H1 (cell line): Measurements from ENCODE around the gene SLMAP. TPM values are rescaled to one million over a fixed set of nuclear protein-coding genes. Genes with fewer than 3 reads are reported as not detected.
A peak's percentile ranks its signal among the peaks of the same experiment; 100 is the strongest.

Experiments
- CTCF ChIA-PET: fragments of 300-600 bp; sonication (Branson Sonifier 250); formaldehyde crosslinking; loops from one replicate; lab custom pipeline; 2021; ENCODE audit not compliant: partially characterized antibody; lab: Charles Lee
- POLR2A ChIA-PET: fragments of 300-600 bp; sonication (Branson Sonifier 250); formaldehyde crosslinking; loops from one replicate; lab custom pipeline; 2021; ENCODE audit warnings: inconsistent platforms; ENCODE audit not compliant: partially characterized antibody; lab: Charles Lee
- DNase-seq, 2 experiments: peaks; one replicate each; pipeline versions ENCODE4 v3.0.0 to v3.0.0-alpha.2; 2010 to 2022; ENCODE audit warnings: low spot score in 2 of 2, low read depth in 1 of 2, mixed read lengths in 1 of 2
- FAIRE-seq: peaks from 2 replicates; lab custom pipeline; 2011; peaks lifted over from hg19 to GRCh38; lab: Jason Lieb, UNC
- H2AFZ ChIP-seq: 2 replicates; pipeline ENCODE4 v1.8.1; 2012; ENCODE audit warnings: low read length, inconsistent platforms
- H2AK5ac ChIP-seq: 2 replicates; pipeline ENCODE4 v1.6.1; 2013; ENCODE audit warnings: low read depth, low read length
- H2BK120ac ChIP-seq: replicated peaks from 2 replicates; pipeline ENCODE3; 2013; ENCODE audit warnings: low read depth, low read length, inconsistent platforms
- H2BK12ac ChIP-seq: 2 replicates; pipeline ENCODE4 v1.6.1; 2013; ENCODE audit warnings: low read depth, low read length
- H2BK15ac ChIP-seq: 2 replicates; pipeline ENCODE4 v1.6.1; 2013; ENCODE audit warnings: low read length
- H2BK20ac ChIP-seq: 2 replicates; pipeline ENCODE4 v1.6.1; 2013; ENCODE audit warnings: low read length
- H2BK5ac ChIP-seq: 2 replicates; pipeline ENCODE4 v1.6.1; 2013; ENCODE audit warnings: low read depth, low read length
- H3K14ac ChIP-seq: 2 replicates; pipeline ENCODE4 v1.6.1; 2013; ENCODE audit warnings: inconsistent platforms; ENCODE audit not compliant: insufficient read length
- H3K18ac ChIP-seq: 2 replicates; pipeline ENCODE4 v1.6.1; 2013; ENCODE audit warnings: low read length; ENCODE audit errors: extremely low read depth
- H3K23ac ChIP-seq: 2 replicates; pipeline ENCODE4 v1.6.1; 2013; ENCODE audit warnings: inconsistent platforms; ENCODE audit not compliant: insufficient read length
- H3K23me2 ChIP-seq: 2 replicates; pipeline ENCODE4 v1.6.1; 2013; ENCODE audit warnings: low read depth, low read length
- H3K27ac ChIP-seq: 2 replicates; pipeline ENCODE4 v1.6.1; 2011; ENCODE audit warnings: low read depth, low read length, inconsistent platforms
- H3K27me3 ChIP-seq, 4 experiments: replicated peaks in 1 of 4; 1 replicate in 1 of 4; 2 replicates in 3 of 4; pipeline versions ENCODE4 v1.6.1 to v1.8.1; 2011 to 2013; ENCODE audit warnings: low read length in 3 of 4, mild to moderate bottlenecking in 3 of 4, inconsistent platforms in 2 of 4, mixed read lengths in 2 of 4, moderate library complexity in 1 of 4; ENCODE audit not compliant: control insufficient read depth in 3 of 4, insufficient read depth in 3 of 4; ENCODE audit errors: extremely low read depth in 1 of 4
- H3K36me3 ChIP-seq, 4 experiments: 2 replicates each; pipeline versions ENCODE4 v1.6.1 to v1.8.1; 2011 to 2013; ENCODE audit warnings: mild to moderate bottlenecking in 4 of 4, low read length in 3 of 4, moderate library complexity in 2 of 4, control low read depth in 1 of 4, inconsistent platforms in 1 of 4; ENCODE audit not compliant: insufficient read depth in 4 of 4, control insufficient read depth in 2 of 4
- H3K4ac ChIP-seq: replicated peaks from 2 replicates; pipeline ENCODE3; 2013; ENCODE audit warnings: low read length, low read depth, mixed read lengths, inconsistent platforms; ENCODE audit not compliant: insufficient read length
- H3K4me1 ChIP-seq, 4 experiments: replicated peaks in 1 of 4; 1 replicate in 1 of 4; 2 replicates in 3 of 4; pipeline versions ENCODE4 v1.6.1 to v1.8.1; 2011 to 2013; ENCODE audit warnings: low read length in 3 of 4, inconsistent platforms in 2 of 4, mixed read lengths in 1 of 4; ENCODE audit not compliant: insufficient read depth in 4 of 4, control insufficient read depth in 3 of 4
- H3K4me2 ChIP-seq, 2 experiments: 2 replicates each; pipeline versions ENCODE4 v1.6.1 to v1.8.1; 2011 to 2013; ENCODE audit warnings: low read depth in 2 of 2, low read length in 2 of 2, control low read depth in 1 of 2, inconsistent platforms in 1 of 2, mild to moderate bottlenecking in 1 of 2; ENCODE audit not compliant: insufficient read depth in 1 of 2
- H3K4me3 ChIP-seq, 4 experiments: fragments of 200-600, 300-600 bp in 1 of 4; sonication (generic), shearing (Covaris generic), sonication (Bioruptor Twin) in 1 of 4; 2 replicates each; pipeline versions ENCODE4 v1.5.1 to v1.8.1; 2011 to 2016; ENCODE audit warnings: low read length in 4 of 4, low read depth in 3 of 4, control low read depth in 2 of 4, inconsistent platforms in 2 of 4, mild to moderate bottlenecking in 2 of 4, mixed read lengths in 1 of 4, moderate library complexity in 1 of 4; ENCODE audit not compliant: insufficient read depth in 2 of 4; ENCODE audit errors: extremely low read depth in 1 of 4
- H3K56ac ChIP-seq: replicated peaks from 2 replicates; pipeline ENCODE3; 2013; ENCODE audit warnings: low read depth, mild to moderate bottlenecking, mixed read lengths, low read length, inconsistent platforms; ENCODE audit not compliant: insufficient read length
- H3K79me1 ChIP-seq: 2 replicates; pipeline ENCODE4 v1.6.1; 2013; ENCODE audit warnings: low read depth, low read length, control low read depth
- H3K79me2 ChIP-seq, 2 experiments: 2 replicates each; pipeline versions ENCODE4 v1.6.1 to v1.8.1; 2012 to 2013; ENCODE audit warnings: low read length in 2 of 2, mild to moderate bottlenecking in 2 of 2, inconsistent platforms in 1 of 2; ENCODE audit not compliant: insufficient read depth in 2 of 2, control insufficient read depth in 1 of 2
- H3K9ac ChIP-seq, 4 experiments: replicated peaks in 1 of 4; 1 replicate in 1 of 4; 2 replicates in 3 of 4; pipeline versions ENCODE4 v1.6.1 to v1.8.1; 2011 to 2013; ENCODE audit warnings: low read depth in 3 of 4, low read length in 3 of 4, control low read depth in 2 of 4, mild to moderate bottlenecking in 2 of 4, moderate library complexity in 2 of 4, inconsistent platforms in 1 of 4; ENCODE audit errors: extremely low read depth in 1 of 4
- H3K9me3 ChIP-seq, 2 experiments: 2 replicates each; pipeline versions ENCODE4 v1.6.1 to v1.8.1; 2012 to 2013; ENCODE audit warnings: mild to moderate bottlenecking in 2 of 2, moderate library complexity in 2 of 2, control low read depth in 1 of 2, inconsistent platforms in 1 of 2, low read depth in 1 of 2, low read length in 1 of 2, mixed read lengths in 1 of 2; ENCODE audit not compliant: insufficient read depth in 2 of 2
- H4K20me1 ChIP-seq, 2 experiments: replicated peaks in 1 of 2; 2 replicates each; pipeline versions ENCODE3 to v1.8.1; 2011 to 2013; ENCODE audit warnings: inconsistent platforms in 2 of 2, low read length in 2 of 2, mild to moderate bottlenecking in 1 of 2; ENCODE audit not compliant: insufficient read depth in 2 of 2, control insufficient read depth in 1 of 2
- H4K5ac ChIP-seq: 2 replicates; pipeline ENCODE4 v1.6.1; 2013; ENCODE audit warnings: low read length, low read depth, mixed read lengths, inconsistent platforms; ENCODE audit not compliant: insufficient read length
- H4K8ac ChIP-seq: 2 replicates; pipeline ENCODE4 v1.8.0; 2013; ENCODE audit warnings: mild to moderate bottlenecking, moderate library complexity, low read length, inconsistent platforms; ENCODE audit not compliant: insufficient read depth; ENCODE audit errors: extremely low read depth
- H4K91ac ChIP-seq: replicated peaks from 2 replicates; pipeline ENCODE3; 2013; ENCODE audit warnings: low read length, mixed read lengths, inconsistent platforms; ENCODE audit not compliant: insufficient read length
- ASH2L ChIP-seq: fragments of 200-600, 300-600 bp; sonication (generic); IDR thresholded peaks from one replicate; pipeline ENCODE4 v1.7.1; 2017; ENCODE audit warnings: low read length
- ATF2 ChIP-seq: IDR thresholded peaks from 2 replicates; pipeline ENCODE4 v1.6.1; 2012; ENCODE audit warnings: low read length, inconsistent platforms
- CBX8 ChIP-seq: fragments of 300-800, 300-1000 bp; sonication (generic); IDR thresholded peaks from 2 replicates; pipeline ENCODE4 v1.7.1; 2016; ENCODE audit warnings: low read depth, low read length, borderline replicate concordance
- CEBPB ChIP-seq: IDR thresholded peaks from 2 replicates; pipeline ENCODE4 v1.6.1; 2012; ENCODE audit warnings: low read depth, low read length
- CREB1 ChIP-seq: IDR thresholded peaks from 2 replicates; pipeline ENCODE4 v1.6.1; 2012; ENCODE audit warnings: inconsistent platforms
- KDM1A ChIP-seq: fragments of 200-600, 300-600 bp; sonication (generic); IDR thresholded peaks from 2 replicates; pipeline ENCODE4 v1.7.1; 2016; ENCODE audit warnings: mild to moderate bottlenecking, low read length, borderline replicate concordance
- POLR2A ChIP-seq, 2 experiments: IDR thresholded peaks; 1 replicate in 1 of 2; 2 replicates in 1 of 2; pipeline ENCODE4 v1.6.1; 2011; ENCODE audit warnings: low read depth in 2 of 2, low read length in 2 of 2, mild to moderate bottlenecking in 2 of 2; ENCODE audit errors: control extremely low read depth in 1 of 2
- RAD21 ChIP-seq, 2 experiments: IDR thresholded peaks in 1 of 2; conservative IDR thresholded peaks in 1 of 2; 2 replicates each; pipeline ENCODE4 v1.6.1; 2011; ENCODE audit warnings: low read depth in 2 of 2, low read length in 2 of 2, improper control_type of control experiment in 1 of 2, inconsistent platforms in 1 of 2, mild to moderate bottlenecking in 1 of 2, moderate library complexity in 1 of 2
- RFX5 ChIP-seq: IDR thresholded peaks from 2 replicates; pipeline ENCODE4 v1.6.1; 2011; ENCODE audit warnings: low read depth, low read length, improper control_type of control experiment, borderline replicate concordance
- TAF7 ChIP-seq: optimal IDR thresholded peaks from 2 replicates; pipeline ENCODE3; 2011; ENCODE audit warnings: low read depth, mild to moderate bottlenecking, inconsistent platforms, low read length, moderate library complexity, borderline replicate concordance
- TCF12 ChIP-seq: IDR thresholded peaks from 2 replicates; pipeline ENCODE4 v1.6.1; 2011; ENCODE audit warnings: low read depth, mild to moderate bottlenecking, low read length
- ZNF274 ChIP-seq: IDR thresholded peaks from 2 replicates; pipeline ENCODE4 v1.7.0; 2012; ENCODE audit warnings: low read length, borderline replicate concordance; ENCODE audit errors: extremely low read depth
- WGBS, 2 experiments: shearing (Covaris generic) in 1 of 2; methylation state at CpG; one replicate each; pipeline versions ENCODE4 v1.1.6 to v1.1.7; 2013 to 2015; ENCODE audit warnings: low lambda C conversion rate in 2 of 2, mixed read lengths in 2 of 2, inconsistent platforms in 1 of 2, low coverage in 1 of 2, missing lambda C conversion rate in 1 of 2; ENCODE audit not compliant: insufficient replicate concordance in 2 of 2, insufficient coverage in 1 of 2, insufficient read length in 1 of 2; ENCODE audit errors: extremely low coverage in 1 of 2, missing lambda C conversion rate in 1 of 2; 5-methylcytosine and 5-hydroxymethylcytosine counted together
- polyA plus RNA-seq, 7 experiments: library from polyadenylated mRNA; depleted of rRNA in 3 of 7; stranded (reverse) in 5 of 7; unstranded in 2 of 7; fragments of >200 nt in 5 of 7; fragments of 200-250 nt in 2 of 7; gene quantifications; 1 replicate in 5 of 7; 2 replicates in 1 of 7; 4 replicates in 1 of 7; pipeline versions ENCODE4 v1.2.1 to v1.2.3, GENCODE V29; 2011 to 2013; ENCODE audit warnings: missing spikeins in 2 of 7, mixed read lengths in 2 of 7
- total RNA-seq: library from RNA; stranded (reverse); fragmentation: NEBNext Ultra II Directional; extraction: Animal tissue kit (Norgen Biotek cat#: 25700); gene quantifications from 2 replicates; pipeline ENCODE4 v1.2.1, GENCODE V29; 2021

Gene SLMAP
- total and polyA plus RNA-seq, 2 of the 8 experiments (the other 6 are each of a cell fraction or from before 2014, with no cell fraction given), result 13.6 to 70.4 TPM

GRCh38 chr3:57974796-57975388, 218.8 kb downstream of the SLMAP start:
- H3K36me3 ChIP-seq, result no peaks in the 10 kb centered on the region
- H3K4me2 ChIP-seq, result no peak overlapping the region
- H3K9ac ChIP-seq, result no peak overlapping the region
- no peaks in the 10 kb centered on the region for H3K79me2 ChIP-seq
- POLR2A ChIA-PET, result interaction anchor here (0.9 kb wide), 1 partner anchor 53 kb away, joined by 3 read pairs; no protein-coding TSS in a partner anchor
- H4K8ac ChIP-seq, result no peak overlapping the region
- no peak overlapping the region; the same call in 1 of the 2 replicates for H3K18ac ChIP-seq
- H3K56ac ChIP-seq, result no peak overlapping the region
- DNase-seq, result no peak
- no peak overlapping the region for H4K5ac ChIP-seq
- peak overlapping the region; percentile 75; the same call in 1 of the 2 replicates for H2AK5ac ChIP-seq
- H3K9me3 ChIP-seq, result no peaks in the 10 kb centered on the region
- CTCF ChIA-PET, result interaction anchor here (0.9 to 1.6 kb wide), 10 partner anchors 15 to 213 kb away, joined by 3 to 5 read pairs (median 4); no protein-coding TSS in a partner anchor
- no peak overlapping the region for H4K91ac ChIP-seq
- peak overlapping the region; percentile 80; the same call in 1 of the 2 replicates for H2BK12ac ChIP-seq
- no peak overlapping the region; the same call in 1 of the 2 replicates for H2BK5ac ChIP-seq
- no peak overlapping the region for H3K4me3 ChIP-seq
- H3K27ac ChIP-seq, result no peak overlapping the region
- H2AFZ ChIP-seq, result 0 out of 2 replicates have a peak overlapping the region, but pooled peaks have one; percentile 0
- H3K4ac ChIP-seq, result no peak overlapping the region
- no peak overlapping the region for H3K23ac ChIP-seq
- no peak overlapping the region for H3K14ac ChIP-seq
- H2BK120ac ChIP-seq, result no peak overlapping the region
- H2BK15ac ChIP-seq, result no peak overlapping the region
- H4K20me1 ChIP-seq, result no peaks in the 10 kb centered on the region
- WGBS, 2 experiments, result 94% methylated on average over 6 of the region's 6 CpGs; no CpG with 5 or more reads in 1 of the 2 experiments
- H3K79me1 ChIP-seq, result no peaks in the 10 kb centered on the region
- H2BK20ac ChIP-seq, result no peak overlapping the region
- peaks cover 0 to 4% (median 0%) of the 10 kb centered on the region in 4 experiments; a peak in 3 of 7 replicates for H3K4me1 ChIP-seq
- H3K27me3 ChIP-seq, result no peaks in the 10 kb centered on the region
- H3K23me2 ChIP-seq, result no peaks in the 10 kb centered on the region
- FAIRE-seq, result no peak
- TF ChIP-seq CREB1 (no peak), POLR2A (IDR thresholded peaks at IDR 0.05; ENCODE audit: control extremely low read depth in 1 of 2, low read depth in 2 of 2, low read length in 2 of 2) (no peak), RAD21 (IDR thresholded peaks at IDR 0.05 in 1 of 2, conservative IDR thresholded peaks at IDR 0.05 in 1 of 2; ENCODE audit: low read depth in 2 of 2, low read length in 2 of 2) (no peak), RFX5 (no peak), ZNF274 (no peak), KDM1A (no peak), CBX8 (no peak), TCF12 (no peak), ATF2 (no peak), TAF7 (no peak), ASH2L (no peak), CEBPB (no peak)
